ENCODE results near the gene TOM1L2.

The TOM1L2 gene

GRCh38 chr17:17880577-17881196 is 91.5 kb downstream of the TOM1L2 start:
- Histone ChIP-seq H3K79me2 (ENCODE audit: low read length) (no peaks in the 10 kb centered on the region), H3K4me3 (ENCODE audit: low read length) (no peak overlapping the region)
- no peak for DNase-seq

DNA sequence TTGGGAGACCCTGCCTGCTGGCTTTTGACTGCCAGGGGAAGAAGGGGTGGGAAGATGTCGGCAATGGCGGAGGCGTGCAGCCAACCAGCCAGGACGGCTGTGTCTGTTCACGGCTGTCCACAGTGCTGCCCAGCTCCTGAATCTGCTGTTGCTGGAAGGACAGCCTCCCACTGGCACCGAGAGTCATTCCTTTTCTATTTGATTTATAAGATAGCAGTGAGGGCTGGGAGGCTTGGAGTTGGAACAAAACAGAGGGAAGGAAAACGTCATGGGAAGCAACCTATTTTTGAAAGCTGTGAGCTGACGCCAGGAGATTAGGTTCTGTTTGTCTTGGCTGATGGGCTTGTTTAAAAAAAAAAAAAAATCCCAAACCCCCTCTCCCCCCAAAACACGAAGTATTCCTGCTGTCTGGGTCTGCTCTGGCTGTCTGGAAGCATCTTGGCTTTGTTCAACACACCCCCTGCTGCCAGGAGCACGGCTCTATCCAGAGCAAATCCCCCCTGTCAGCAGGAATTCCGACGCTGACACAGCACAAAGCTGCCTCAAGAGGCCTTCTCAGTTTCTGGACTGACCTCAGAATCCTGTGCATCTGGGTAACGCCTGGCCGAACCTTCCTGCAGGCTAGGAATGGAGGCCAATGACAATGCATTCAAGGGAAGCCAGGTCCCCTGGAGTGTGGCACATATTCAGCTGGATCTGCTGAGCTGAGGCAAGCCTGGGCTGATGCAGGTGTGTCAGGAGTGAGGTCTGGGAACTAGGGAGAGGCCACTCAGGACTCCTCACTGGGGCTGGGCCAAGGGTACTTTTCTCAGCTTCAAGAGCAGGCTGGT is 94.5 kb downstream of the TOM1L2 start:
- H4K20me1 ChIP-seq (ENCODE audit: insufficient read depth, low read length), result no peaks in the 10 kb centered on the region
- H3K27me3 ChIP-seq (replicated peaks; ENCODE audit: insufficient read depth, low read length), result no peaks in the 10 kb centered on the region
- TF ChIP-seq EZH2phosphoT487 (IDR thresholded peaks at IDR 0.05; ENCODE audit: low read length) (no peak), EZH2 (optimal IDR thresholded peaks at IDR 0.05; ENCODE audit: low read depth, low read length) (no peak)
- TF ChIP-seq, protein P1, sequence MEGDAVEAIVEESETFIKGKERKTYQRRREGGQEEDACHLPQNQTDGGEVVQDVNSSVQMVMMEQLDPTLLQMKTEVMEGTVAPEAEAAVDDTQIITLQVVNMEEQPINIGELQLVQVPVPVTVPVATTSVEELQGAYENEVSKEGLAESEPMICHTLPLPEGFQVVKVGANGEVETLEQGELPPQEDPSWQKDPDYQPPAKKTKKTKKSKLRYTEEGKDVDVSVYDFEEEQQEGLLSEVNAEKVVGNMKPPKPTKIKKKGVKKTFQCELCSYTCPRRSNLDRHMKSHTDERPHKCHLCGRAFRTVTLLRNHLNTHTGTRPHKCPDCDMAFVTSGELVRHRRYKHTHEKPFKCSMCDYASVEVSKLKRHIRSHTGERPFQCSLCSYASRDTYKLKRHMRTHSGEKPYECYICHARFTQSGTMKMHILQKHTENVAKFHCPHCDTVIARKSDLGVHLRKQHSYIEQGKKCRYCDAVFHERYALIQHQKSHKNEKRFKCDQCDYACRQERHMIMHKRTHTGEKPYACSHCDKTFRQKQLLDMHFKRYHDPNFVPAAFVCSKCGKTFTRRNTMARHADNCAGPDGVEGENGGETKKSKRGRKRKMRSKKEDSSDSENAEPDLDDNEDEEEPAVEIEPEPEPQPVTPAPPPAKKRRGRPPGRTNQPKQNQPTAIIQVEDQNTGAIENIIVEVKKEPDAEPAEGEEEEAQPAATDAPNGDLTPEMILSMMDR (IDR thresholded peaks at IDR 0.05; ENCODE audit: low read length), result no peak
- H3K9ac ChIP-seq (ENCODE audit: low read length), result no peak overlapping the region
- H3K9me3 ChIP-seq (replicated peaks; ENCODE audit: insufficient read depth, low read length), result no peaks in the 10 kb centered on the region
- H3K4me1 ChIP-seq (ENCODE audit: low read length), result no peaks in the 10 kb centered on the region
- no peak for DNase-seq
- no peaks in the 10 kb centered on the region for H3K36me3 ChIP-seq (replicated peaks; ENCODE audit: insufficient read depth, low read length)
- H3K79me2 ChIP-seq (ENCODE audit: low read length), result no peaks in the 10 kb centered on the region
- no peak overlapping the region for H3K27ac ChIP-seq (ENCODE audit: low read length)
- H3K9me2 ChIP-seq (replicated peaks; ENCODE audit: insufficient read depth, low read length), result no peaks in the 10 kb centered on the region
- H3F3A ChIP-seq (ENCODE audit: insufficient read depth, low read length), result no peaks in the 10 kb centered on the region
- H3K4me3 ChIP-seq (ENCODE audit: low read length), result no peak overlapping the region
- H3K4me2 ChIP-seq (ENCODE audit: low read depth, low read length), result no peak overlapping the region
- no peak overlapping the region for H2AFZ ChIP-seq (ENCODE audit: low read length)

More at GRCh38 chr17:17880577-17881196, 91.5 kb downstream of the TOM1L2 start:
- Histone ChIP-seq H3K36me3 (replicated peaks; ENCODE audit: insufficient read depth, low read length) (no peaks in the 10 kb centered on the region), H2AFZ (ENCODE audit: low read length) (no peak overlapping the region), H3K9me3 (replicated peaks; ENCODE audit: insufficient read depth, low read length) (no peaks in the 10 kb centered on the region), H3K4me1 (ENCODE audit: low read length) (no peaks in the 10 kb centered on the region), H3K27ac (ENCODE audit: low read length) (no peak overlapping the region), H4K20me1 (ENCODE audit: insufficient read depth, low read length) (no peaks in the 10 kb centered on the region), H3K9ac (ENCODE audit: low read length) (no peak overlapping the region), H3K4me2 (ENCODE audit: low read depth, low read length) (no peak overlapping the region), H3K27me3 (replicated peaks; ENCODE audit: insufficient read depth, low read length) (no peaks in the 10 kb centered on the region), H3K9me2 (replicated peaks; ENCODE audit: insufficient read depth, low read length) (no peaks in the 10 kb centered on the region), H3F3A (ENCODE audit: insufficient read depth, low read length) (no peaks in the 10 kb centered on the region)
- no peak for TF ChIP-seq EZH2phosphoT487 (IDR thresholded peaks at IDR 0.05; ENCODE audit: low read length)
- TF ChIP-seq EZH2 (optimal IDR thresholded peaks at IDR 0.05; ENCODE audit: low read depth, low read length), result no peak
- TF ChIP-seq, protein P1 (IDR thresholded peaks at IDR 0.05; ENCODE audit: low read length), result no peak

GRCh38 chr17:17876959-17877528 is 95.2 kb downstream of the TOM1L2 start:
- Histone ChIP-seq H3K36me3 (replicated peaks; ENCODE audit: insufficient read depth, low read length) (no peaks in the 10 kb centered on the region), H3K4me1 (ENCODE audit: low read length) (no peaks in the 10 kb centered on the region), H2AFZ (ENCODE audit: low read length) (no peak overlapping the region), H3K27me3 (replicated peaks; ENCODE audit: insufficient read depth, low read length) (no peaks in the 10 kb centered on the region), H3F3A (ENCODE audit: insufficient read depth, low read length) (no peaks in the 10 kb centered on the region), H3K79me2 (ENCODE audit: low read length) (no peaks in the 10 kb centered on the region), H3K27ac (ENCODE audit: low read length) (no peak overlapping the region), H4K20me1 (ENCODE audit: insufficient read depth, low read length) (no peaks in the 10 kb centered on the region), H3K9ac (ENCODE audit: low read length) (no peak overlapping the region), H3K9me3 (replicated peaks; ENCODE audit: insufficient read depth, low read length) (no peaks in the 10 kb centered on the region), H3K4me2 (ENCODE audit: low read depth, low read length) (no peak overlapping the region), H3K4me3 (ENCODE audit: low read length) (no peak overlapping the region), H3K9me2 (replicated peaks; ENCODE audit: insufficient read depth, low read length) (no peaks in the 10 kb centered on the region)
- TF ChIP-seq EZH2phosphoT487 (IDR thresholded peaks at IDR 0.05; ENCODE audit: low read length) (no peak), EZH2 (optimal IDR thresholded peaks at IDR 0.05; ENCODE audit: low read depth, low read length) (no peak)
- TF ChIP-seq, protein P1 (IDR thresholded peaks at IDR 0.05; ENCODE audit: low read length), result no peak
- no peak for DNase-seq

Data from MM.1S (cell line).